Pancreas (tissue), 10 donors: ENCODE measurements around the gene WDR11. TPM values are rescaled to one million over a fixed set of nuclear protein-coding genes. Genes with fewer than 3 reads are reported as not detected.

Experiments used
- ATAC-seq, 4 donors: fragments of 200-7000 bp; cut with Tn5 transposase; one replicate each; pipeline versions ENCODE4 v1.8.0 to v1.9.1; 2020; ENCODE audit warnings: mild to moderate bottlenecking in 4 of 4, moderate library complexity in 4 of 4
- DNase-seq, 6 donors: peaks; one replicate each; pipeline ENCODE4 v3.0.0-alpha.2; 2020
- FAIRE-seq: peaks from 2 replicates; lab custom pipeline; 2012; peaks lifted over from hg19 to GRCh38; lab: Jason Lieb, UNC
- H3K27ac ChIP-seq, 4 donors: fragments of 200-600 bp; sonication (generic); 1 replicate in 3 of 4; 2 replicates in 1 of 4; pipeline versions ENCODE4 v1.5.0 to v1.8.0; 2020
- H3K27me3 ChIP-seq, 4 donors: fragments of 200-600 bp; one replicate each; pipeline ENCODE4 v1.8.0; 2021
- H3K36me3 ChIP-seq, 3 donors: fragments of 200-600 bp; sonication (generic) in 1 of 3; one replicate each; pipeline versions ENCODE4 v1.5.0 to v1.8.0; 2020 to 2021
- H3K4me1 ChIP-seq, 3 donors: fragments of 200-600 bp; one replicate each; pipeline ENCODE4 v1.8.0; 2021
- H3K4me3 ChIP-seq, 4 donors: fragments of 200-600 bp; sonication (generic) in 2 of 4; one replicate each; pipeline versions ENCODE4 v1.5.0 to v1.8.0; 2020 to 2021
- H3K9me3 ChIP-seq, 4 donors: fragments of 200-600 bp; one replicate each; pipeline ENCODE4 v1.8.0; 2021
- CTCF ChIP-seq, 4 donors: fragments of 200-600 bp; sonication (generic) in 3 of 4; IDR thresholded peaks; one replicate each; pipeline versions ENCODE4 v1.5.0 to v1.8.0; 2021; ENCODE audit warnings: antibody characterized with exemption in 4 of 4
- WGBS, 2 donors: extraction: QIAGEN DNeasy Blood & Tissue Kit; methylation state at CpG; one replicate each; pipeline ENCODE4 v1.1.7; 2013; 5-methylcytosine and 5-hydroxymethylcytosine counted together
- intact Hi-C, 3 donors: fragments of 100-400 bp; cut with DNase I; formaldehyde crosslinking; loops; one replicate each; pipeline versions ENCODE4 v1.11.1 to v1.14.2; 2022
- polyA plus RNA-seq, 2 donors: library from polyadenylated mRNA; stranded (reverse); fragments of 200-250 nt; gene quantifications; one replicate each; pipeline ENCODE4 v1.2.3, GENCODE V29; 2013
- total RNA-seq, 6 donors: library from RNA; stranded (reverse); fragmentation: NEBNext Ultra II Directional in 4 of 6; extraction: Animal tissue kit (Norgen Biotek cat#: 25700) in 4 of 6; gene quantifications; one replicate each; pipeline versions ENCODE4 v1.2.1 to v1.2.4, GENCODE V29; 2021 to 2023
- donor health status: healthy with polysubstance abuse.
- donor health status: DM: no; HTN: no; CAD: no; lungs with moderate emphysema.
- donor health status: DM: no; HTN: no; CAD: no.
- donor health status: control.
- donor health status: control.
- donor health status: Bipolar disorder and iron deficiency.
- donor health status: DM: yes; HTN: yes; CAD: no.
- donor health status: DM: no; HTN: no; CAD: no.
- donor health status: DM: no; HTN: no; CAD: no.
- donor health status: DM: yes; HTN: yes; CAD: no.

The WDR11 gene
- total and polyA plus RNA-seq, 8 donors = 14.8 to 30.5 (median 18.3) TPM

- H3K36me3 ChIP-seq = peaks cover 0 to 36% (median 6%) of the 10 kb centered on the region in 3 donors
- no peak for ATAC-seq
- TF ChIP-seq CTCF (IDR thresholded peaks at IDR 0.05) = no peak
Measured at GRCh38 chr10:120873741-120874140, 22.6 kb downstream of the WDR11 start.

GRCh38 chr10:120883071-120883470 lies 31.9 kb downstream of the WDR11 start:
- ATAC-seq (no peak), FAIRE-seq (no peak), DNase-seq (no peak)
- Histone ChIP-seq H3K9me3 (no peaks in the 10 kb centered on the region), H3K4me1 (no peaks in the 10 kb centered on the region), H3K4me3 (no peak overlapping the region), H3K27me3 (no peaks in the 10 kb centered on the region), H3K27ac (no peak overlapping the region), H3K36me3 (peaks cover 0 to 24% (median 8%) of the 10 kb centered on the region in 3 donors)
- intact Hi-C loops = no loop called here
- no peak for TF ChIP-seq CTCF (IDR thresholded peaks at IDR 0.05)
- 77 to 82% methylated on average over 1 of the region's 1 CpG for WGBS, 2 donors

More at GRCh38 chr10:120873741-120874140, 22.6 kb downstream of the WDR11 start:
- DNase-seq = no peak
- peaks cover 0 to 5% (median 0%) of the 10 kb centered on the region in 3 donors for H3K4me1 ChIP-seq
- intact Hi-C loops = no loop called here
- peak overlapping the region in 2 of 4 donors; percentile 3 to 15 for H3K27ac ChIP-seq
- H3K27me3 ChIP-seq = no peaks in the 10 kb centered on the region
- peaks cover 0 to 3% (median 0%) of the 10 kb centered on the region in 4 donors for H3K9me3 ChIP-seq
- H3K4me3 ChIP-seq = no peak overlapping the region
- no peak for FAIRE-seq

GRCh38 chr10:120887482-120887881 lies 36.3 kb downstream of the WDR11 start:
- H3K4me3 ChIP-seq = no peak overlapping the region
- H3K36me3 ChIP-seq = peaks cover 0 to 45% (median 20%) of the 10 kb centered on the region in 3 donors
- no peaks in the 10 kb centered on the region for H3K27me3 ChIP-seq
- WGBS, 2 donors = 92 to 94% methylated on average over 3 of the region's 3 CpGs
- TF ChIP-seq CTCF (IDR thresholded peaks at IDR 0.05) = no peak
- intact Hi-C loops = no loop called here
- H3K9me3 ChIP-seq = no peaks in the 10 kb centered on the region
- DNase-seq = no peak
- no peaks in the 10 kb centered on the region for H3K4me1 ChIP-seq
- no peak for ATAC-seq
- no peak overlapping the region for H3K27ac ChIP-seq
- no peak for FAIRE-seq

- H3K9me3 ChIP-seq = no peaks in the 10 kb centered on the region
Measured at GRCh38 chr10:120891365-120891764, 40.2 kb downstream of the WDR11 start.

More at GRCh38 chr10:120891365-120891764, 40.2 kb downstream of the WDR11 start:
- peaks cover 0 to 42% (median 14%) of the 10 kb centered on the region in 3 donors for H3K36me3 ChIP-seq
- H3K4me1 ChIP-seq = no peaks in the 10 kb centered on the region
- no peak overlapping the region for H3K27ac ChIP-seq
- ATAC-seq (no peak), DNase-seq (no peak), FAIRE-seq (no peak)
- no peak for TF ChIP-seq CTCF (IDR thresholded peaks at IDR 0.05)
- H3K27me3 ChIP-seq = no peaks in the 10 kb centered on the region
- intact Hi-C loops = no loop called here
- no peak overlapping the region for H3K4me3 ChIP-seq
